Liver (tissue), 9 donors: ENCODE results near the gene CDK17. TPM values are rescaled to one million over a fixed set of nuclear protein-coding genes. Genes with fewer than 3 reads are reported as not detected.

ENCODE experiments used
- DNase-seq: peaks from one replicate; pipeline ENCODE4 v3.0.0-alpha.2; 2017; ENCODE audit warnings: low spot score
- H3K27ac ChIP-seq, 2 donors: one replicate each; pipeline ENCODE4 v1.7.0; 2013; ENCODE audit warnings: inconsistent platforms in 2 of 2, low read length in 2 of 2, control low read depth in 1 of 2, low read depth in 1 of 2, mild to moderate bottlenecking in 1 of 2
- H3K27me3 ChIP-seq, 4 donors: one replicate each; pipeline versions ENCODE4 v1.6.1 to v1.7.0; 2013; ENCODE audit warnings: low read length in 3 of 4, inconsistent platforms in 1 of 4, mild to moderate bottlenecking in 1 of 4, moderate library complexity in 1 of 4; ENCODE audit not compliant: control insufficient read depth in 4 of 4, insufficient read depth in 4 of 4
- H3K36me3 ChIP-seq, 4 donors: one replicate each; pipeline versions ENCODE4 v1.6.1 to v1.7.0; 2013; ENCODE audit warnings: low read length in 3 of 4, mild to moderate bottlenecking in 3 of 4, low read depth in 1 of 4, moderate library complexity in 1 of 4; ENCODE audit not compliant: control insufficient read depth in 4 of 4, insufficient read depth in 3 of 4
- H3K4me1 ChIP-seq, 4 donors: one replicate each; pipeline versions ENCODE4 v1.6.1 to v1.7.0; 2013; ENCODE audit warnings: low read length in 3 of 4, mild to moderate bottlenecking in 3 of 4, moderate library complexity in 1 of 4; ENCODE audit not compliant: control insufficient read depth in 4 of 4, insufficient read depth in 4 of 4
- H3K4me3 ChIP-seq, 3 donors: one replicate each; pipeline versions ENCODE4 v1.6.1 to v1.7.0; 2013; ENCODE audit warnings: low read length in 3 of 3, control low read depth in 1 of 3, low read depth in 1 of 3, mild to moderate bottlenecking in 1 of 3
- H3K9ac ChIP-seq, 2 donors: one replicate each; pipeline ENCODE4 v1.7.0; 2013; ENCODE audit warnings: low read length in 2 of 2, mild to moderate bottlenecking in 2 of 2, moderate library complexity in 2 of 2, control low read depth in 1 of 2, low read depth in 1 of 2
- H3K9me3 ChIP-seq, 4 donors: one replicate each; pipeline versions ENCODE4 v1.6.1 to v1.7.0; 2013; ENCODE audit warnings: low read length in 3 of 4; ENCODE audit not compliant: control insufficient read depth in 4 of 4
- ATF3 ChIP-seq: IDR thresholded peaks from 2 replicates; pipeline ENCODE4 v1.6.1; 2016; ENCODE audit warnings: antibody characterized with exemption
- EGR1 ChIP-seq, 2 donors: IDR thresholded peaks; 2 replicates each; pipeline ENCODE4 v1.6.1; 2016 to 2018; ENCODE audit warnings: antibody characterized with exemption in 2 of 2, low read depth in 2 of 2
- FOXA1 ChIP-seq: IDR thresholded peaks from 2 replicates; pipeline ENCODE4 v1.6.1; 2016; ENCODE audit warnings: antibody characterized with exemption
- FOXA2 ChIP-seq: IDR thresholded peaks from 2 replicates; pipeline ENCODE4 v1.6.1; 2016; ENCODE audit warnings: antibody characterized with exemption
- GABPA ChIP-seq, 2 donors: IDR thresholded peaks in 1 of 2; conservative IDR thresholded peaks in 1 of 2; 2 replicates each; pipeline ENCODE4 v1.6.1; 2016; ENCODE audit warnings: antibody characterized with exemption in 2 of 2, mild to moderate bottlenecking in 1 of 2, moderate library complexity in 1 of 2
- HNF4A ChIP-seq, 2 donors: conservative IDR thresholded peaks; 2 replicates each; pipeline ENCODE4 v1.6.1; 2016; ENCODE audit warnings: antibody characterized with exemption in 2 of 2, mild to moderate bottlenecking in 2 of 2
- HNF4G ChIP-seq: IDR thresholded peaks from 2 replicates; pipeline ENCODE4 v1.6.1; 2016; ENCODE audit warnings: antibody characterized with exemption
- JUND ChIP-seq, 2 donors: IDR thresholded peaks; 2 replicates each; pipeline ENCODE4 v1.6.1; 2016; ENCODE audit warnings: antibody characterized with exemption in 2 of 2
- NR2F2 ChIP-seq: IDR thresholded peaks from 2 replicates; pipeline ENCODE4 v1.6.1; 2016; ENCODE audit warnings: antibody characterized with exemption
- RAD21 ChIP-seq, 2 donors: IDR thresholded peaks; 2 replicates each; pipeline ENCODE4 v1.6.1; 2016; ENCODE audit warnings: antibody characterized with exemption in 2 of 2, mild to moderate bottlenecking in 2 of 2
- RXRA ChIP-seq, 2 donors: IDR thresholded peaks; 2 replicates each; pipeline ENCODE4 v1.6.1; 2017 to 2018; ENCODE audit warnings: antibody characterized with exemption in 2 of 2, mild to moderate bottlenecking in 1 of 2
- SP1 ChIP-seq: IDR thresholded peaks from 2 replicates; pipeline ENCODE4 v1.6.1; 2018; ENCODE audit warnings: antibody characterized with exemption, mild to moderate bottlenecking
- TAF1 ChIP-seq: conservative IDR thresholded peaks from 2 replicates; pipeline ENCODE4 v1.6.1; 2016; ENCODE audit warnings: antibody characterized with exemption, mild to moderate bottlenecking
- YY1 ChIP-seq: IDR thresholded peaks from 2 replicates; pipeline ENCODE4 v1.6.1; 2016; ENCODE audit warnings: antibody characterized with exemption, mild to moderate bottlenecking
- WGBS: extraction: QIAGEN DNeasy Blood & Tissue Kit; methylation state at CpG from one replicate; pipeline ENCODE4 v1.1.7; 2013; 5-methylcytosine and 5-hydroxymethylcytosine counted together
- polyA plus RNA-seq, 2 donors: library from polyadenylated mRNA; stranded (reverse) in 1 of 2; unstranded in 1 of 2; fragments of 200-250 nt in 1 of 2; fragments of >200 nt in 1 of 2; fragmentation: Nextera tagmentation in 1 of 2; extraction: Ambion mirVana in 1 of 2; gene quantifications; one replicate each; pipeline versions ENCODE4 v1.2.1 to v1.2.3, GENCODE V29; 2013 to 2015
- total RNA-seq, 2 donors: library from RNA; depleted of rRNA; stranded (reverse); fragments of >200 nt; gene quantifications; one replicate each; pipeline ENCODE4 v1.2.3, GENCODE V29; 2014
- TF ChIP-seq, protein P1 (sequence below): IDR thresholded peaks from 2 replicates; pipeline ENCODE4 v1.6.1; 2016; ENCODE audit warnings: antibody characterized with exemption, mild to moderate bottlenecking
- TF ChIP-seq, protein P2 (sequence below): fragments of 150-350 bp; IDR thresholded peaks from 2 replicates; pipeline ENCODE4 v1.5.1; 2017; ENCODE audit warnings: improper control_type of control experiment, low read depth, low read length; ENCODE audit not compliant: missing input control
- TF ChIP-seq, protein P3 (sequence below): IDR thresholded peaks from 2 replicates; pipeline ENCODE4 v1.6.1; 2016; ENCODE audit warnings: antibody characterized with exemption
- TF ChIP-seq, protein P4 (sequence below): IDR thresholded peaks from 2 replicates; pipeline ENCODE4 v1.6.1; 2016; ENCODE audit warnings: antibody characterized with exemption
- donor health status: healthy.
- donor health status: healthy.
- donor health status: healthy.
- donor health status: healthy.
- donor health status: healthy.

Gene CDK17
- total and polyA plus RNA-seq, 4 donors: 4.8 to 25.2 (median 14.9) TPM

DNA sequence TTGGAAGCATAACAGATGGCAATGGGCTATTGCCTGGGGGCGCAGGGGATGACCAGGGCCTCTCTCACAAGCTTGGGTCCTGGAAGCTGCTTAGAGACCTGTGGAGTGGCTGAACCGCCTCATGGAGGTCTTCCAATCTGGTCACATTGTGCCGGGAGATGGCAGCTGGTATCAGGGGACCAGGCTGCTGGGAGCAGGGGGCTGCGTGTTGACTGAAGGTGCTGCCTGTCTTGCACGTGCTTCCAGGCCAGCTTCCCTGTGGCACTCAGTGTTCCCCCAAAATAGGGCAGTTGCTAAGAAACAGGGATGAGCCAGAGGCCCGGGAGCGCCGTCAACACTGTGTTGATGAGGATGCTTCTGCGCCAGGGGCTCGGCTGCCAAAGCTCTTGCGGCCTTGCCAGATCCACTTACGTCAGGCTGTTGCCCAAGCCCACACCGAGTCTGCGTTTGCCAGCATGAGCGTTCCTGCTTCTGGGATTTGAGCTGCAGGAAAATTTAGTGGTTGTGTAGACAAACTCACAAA is 166.2 kb downstream of the CDK17 start:
- Histone ChIP-seq H3K27ac (peak overlapping the region; percentile 22 to 69), H3K9ac (no peak overlapping the region), H3K36me3 (no peaks in the 10 kb centered on the region), H3K4me1 (peaks cover 1 to 9% (median 4%) of the 10 kb centered on the region in 4 donors), H3K27me3 (no peaks in the 10 kb centered on the region), H3K4me3 (no peak overlapping the region), H3K9me3 (no peaks in the 10 kb centered on the region)
- WGBS: 47% methylated on average over 15 of the region's 15 CpGs
- TF ChIP-seq RXRA (IDR thresholded peaks at IDR 0.05) (peak in 1 of 2 donors; percentile 56), HNF4G (no peak), RAD21 (IDR thresholded peaks at IDR 0.05) (peak; percentile 28 to 46), TAF1 (no peak), FOXA1 (peak; percentile 13), EGR1 (IDR thresholded peaks at IDR 0.05; ENCODE audit: low read depth in 2 of 2) (no peak), JUND (IDR thresholded peaks at IDR 0.05) (peak in 1 of 2 donors; percentile 68), HNF4A (conservative IDR thresholded peaks at IDR 0.05) (peak in 1 of 2 donors; percentile 55), YY1 (peak; percentile 25), NR2F2 (no peak), FOXA2 (peak; percentile 35), SP1 (peak; percentile 6), GABPA (IDR thresholded peaks at IDR 0.05 in 1 of 2, conservative IDR thresholded peaks at IDR 0.05 in 1 of 2) (no peak), ATF3 (no peak)
- TF ChIP-seq, protein P1, sequence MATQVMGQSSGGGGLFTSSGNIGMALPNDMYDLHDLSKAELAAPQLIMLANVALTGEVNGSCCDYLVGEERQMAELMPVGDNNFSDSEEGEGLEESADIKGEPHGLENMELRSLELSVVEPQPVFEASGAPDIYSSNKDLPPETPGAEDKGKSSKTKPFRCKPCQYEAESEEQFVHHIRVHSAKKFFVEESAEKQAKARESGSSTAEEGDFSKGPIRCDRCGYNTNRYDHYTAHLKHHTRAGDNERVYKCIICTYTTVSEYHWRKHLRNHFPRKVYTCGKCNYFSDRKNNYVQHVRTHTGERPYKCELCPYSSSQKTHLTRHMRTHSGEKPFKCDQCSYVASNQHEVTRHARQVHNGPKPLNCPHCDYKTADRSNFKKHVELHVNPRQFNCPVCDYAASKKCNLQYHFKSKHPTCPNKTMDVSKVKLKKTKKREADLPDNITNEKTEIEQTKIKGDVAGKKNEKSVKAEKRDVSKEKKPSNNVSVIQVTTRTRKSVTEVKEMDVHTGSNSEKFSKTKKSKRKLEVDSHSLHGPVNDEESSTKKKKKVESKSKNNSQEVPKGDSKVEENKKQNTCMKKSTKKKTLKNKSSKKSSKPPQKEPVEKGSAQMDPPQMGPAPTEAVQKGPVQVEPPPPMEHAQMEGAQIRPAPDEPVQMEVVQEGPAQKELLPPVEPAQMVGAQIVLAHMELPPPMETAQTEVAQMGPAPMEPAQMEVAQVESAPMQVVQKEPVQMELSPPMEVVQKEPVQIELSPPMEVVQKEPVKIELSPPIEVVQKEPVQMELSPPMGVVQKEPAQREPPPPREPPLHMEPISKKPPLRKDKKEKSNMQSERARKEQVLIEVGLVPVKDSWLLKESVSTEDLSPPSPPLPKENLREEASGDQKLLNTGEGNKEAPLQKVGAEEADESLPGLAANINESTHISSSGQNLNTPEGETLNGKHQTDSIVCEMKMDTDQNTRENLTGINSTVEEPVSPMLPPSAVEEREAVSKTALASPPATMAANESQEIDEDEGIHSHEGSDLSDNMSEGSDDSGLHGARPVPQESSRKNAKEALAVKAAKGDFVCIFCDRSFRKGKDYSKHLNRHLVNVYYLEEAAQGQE: no peak
- TF ChIP-seq, protein P2, sequence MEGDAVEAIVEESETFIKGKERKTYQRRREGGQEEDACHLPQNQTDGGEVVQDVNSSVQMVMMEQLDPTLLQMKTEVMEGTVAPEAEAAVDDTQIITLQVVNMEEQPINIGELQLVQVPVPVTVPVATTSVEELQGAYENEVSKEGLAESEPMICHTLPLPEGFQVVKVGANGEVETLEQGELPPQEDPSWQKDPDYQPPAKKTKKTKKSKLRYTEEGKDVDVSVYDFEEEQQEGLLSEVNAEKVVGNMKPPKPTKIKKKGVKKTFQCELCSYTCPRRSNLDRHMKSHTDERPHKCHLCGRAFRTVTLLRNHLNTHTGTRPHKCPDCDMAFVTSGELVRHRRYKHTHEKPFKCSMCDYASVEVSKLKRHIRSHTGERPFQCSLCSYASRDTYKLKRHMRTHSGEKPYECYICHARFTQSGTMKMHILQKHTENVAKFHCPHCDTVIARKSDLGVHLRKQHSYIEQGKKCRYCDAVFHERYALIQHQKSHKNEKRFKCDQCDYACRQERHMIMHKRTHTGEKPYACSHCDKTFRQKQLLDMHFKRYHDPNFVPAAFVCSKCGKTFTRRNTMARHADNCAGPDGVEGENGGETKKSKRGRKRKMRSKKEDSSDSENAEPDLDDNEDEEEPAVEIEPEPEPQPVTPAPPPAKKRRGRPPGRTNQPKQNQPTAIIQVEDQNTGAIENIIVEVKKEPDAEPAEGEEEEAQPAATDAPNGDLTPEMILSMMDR: no peak
- TF ChIP-seq, protein P3, sequence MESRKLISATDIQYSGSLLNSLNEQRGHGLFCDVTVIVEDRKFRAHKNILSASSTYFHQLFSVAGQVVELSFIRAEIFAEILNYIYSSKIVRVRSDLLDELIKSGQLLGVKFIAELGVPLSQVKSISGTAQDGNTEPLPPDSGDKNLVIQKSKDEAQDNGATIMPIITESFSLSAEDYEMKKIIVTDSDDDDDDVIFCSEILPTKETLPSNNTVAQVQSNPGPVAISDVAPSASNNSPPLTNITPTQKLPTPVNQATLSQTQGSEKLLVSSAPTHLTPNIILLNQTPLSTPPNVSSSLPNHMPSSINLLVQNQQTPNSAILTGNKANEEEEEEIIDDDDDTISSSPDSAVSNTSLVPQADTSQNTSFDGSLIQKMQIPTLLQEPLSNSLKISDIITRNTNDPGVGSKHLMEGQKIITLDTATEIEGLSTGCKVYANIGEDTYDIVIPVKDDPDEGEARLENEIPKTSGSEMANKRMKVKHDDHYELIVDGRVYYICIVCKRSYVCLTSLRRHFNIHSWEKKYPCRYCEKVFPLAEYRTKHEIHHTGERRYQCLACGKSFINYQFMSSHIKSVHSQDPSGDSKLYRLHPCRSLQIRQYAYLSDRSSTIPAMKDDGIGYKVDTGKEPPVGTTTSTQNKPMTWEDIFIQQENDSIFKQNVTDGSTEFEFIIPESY: no peak
- TF ChIP-seq, protein P4, sequence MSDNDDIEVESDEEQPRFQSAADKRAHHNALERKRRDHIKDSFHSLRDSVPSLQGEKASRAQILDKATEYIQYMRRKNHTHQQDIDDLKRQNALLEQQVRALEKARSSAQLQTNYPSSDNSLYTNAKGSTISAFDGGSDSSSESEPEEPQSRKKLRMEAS: no peak
- DNase-seq: no peak
